CD14-positive monocyte (primary cell): ENCODE measurements around the gene PTPN14. TPM values are rescaled to one million over a fixed set of nuclear protein-coding genes. Genes with fewer than 3 reads are reported as not detected.

Source experiments
- DNase-seq, 3 donors: peaks; one replicate each; pipeline ENCODE4 v3.0.0-alpha.2; 2011 to 2022
- H2AFZ ChIP-seq: 2 replicates; pipeline ENCODE4 v1.6.0; 2012; ENCODE audit warnings: mild to moderate bottlenecking, low read depth, low read length, inconsistent platforms; ENCODE audit not compliant: insufficient read depth, poor library complexity, severe bottlenecking
- H3K27ac ChIP-seq, 2 donors: 1 replicate in 1 of 2; 2 replicates in 1 of 2; pipeline ENCODE4 v1.5.1; 2012 to 2013; ENCODE audit warnings: low read length in 2 of 2, control low read depth in 1 of 2, inconsistent platforms in 1 of 2, low read depth in 1 of 2, mild to moderate bottlenecking in 1 of 2
- H3K27me3 ChIP-seq, 2 donors: one replicate each; pipeline versions ENCODE4 v1.6.0 to v1.6.1; 2011 to 2013; ENCODE audit warnings: low read length in 2 of 2; ENCODE audit not compliant: control insufficient read depth in 2 of 2, insufficient read depth in 2 of 2
- H3K36me3 ChIP-seq, 2 donors: replicated peaks in 1 of 2; 1 replicate in 1 of 2; 2 replicates in 1 of 2; pipeline versions ENCODE4 v1.5.1 to v1.6.1; 2012 to 2013; ENCODE audit warnings: low read length in 2 of 2, control low read depth in 1 of 2, inconsistent platforms in 1 of 2, mild to moderate bottlenecking in 1 of 2; ENCODE audit not compliant: insufficient read depth in 2 of 2, control insufficient read depth in 1 of 2
- H3K4me1 ChIP-seq, 2 donors: 1 replicate in 1 of 2; 2 replicates in 1 of 2; pipeline versions ENCODE4 v1.5.1 to v1.6.1; 2012 to 2013; ENCODE audit warnings: low read length in 2 of 2, control low read depth in 1 of 2, inconsistent platforms in 1 of 2, mild to moderate bottlenecking in 1 of 2, moderate library complexity in 1 of 2; ENCODE audit not compliant: insufficient read depth in 2 of 2, control insufficient read depth in 1 of 2
- H3K4me2 ChIP-seq: replicated peaks from 2 replicates; pipeline ENCODE3; 2012; ENCODE audit warnings: low read length, moderate library complexity, mild to moderate bottlenecking; ENCODE audit not compliant: poor library complexity, severe bottlenecking; ENCODE audit errors: extremely low read depth
- H3K4me3 ChIP-seq, 3 experiments: fragments of 200-600 bp in 1 of 3; sonication (generic) in 1 of 3; replicated peaks in 1 of 3; 1 replicate in 2 of 3; 2 replicates in 1 of 3; pipeline ENCODE4 v1.5.1; 2011 to 2013; ENCODE audit warnings: low read length in 3 of 3, mild to moderate bottlenecking in 3 of 3, control low read depth in 2 of 3, low read depth in 2 of 3, inconsistent platforms in 1 of 3, moderate library complexity in 1 of 3
- H3K79me2 ChIP-seq: 2 replicates; pipeline ENCODE4 v1.6.0; 2012; ENCODE audit warnings: mild to moderate bottlenecking, control low read depth, inconsistent platforms, low read length, moderate library complexity; ENCODE audit not compliant: insufficient read depth
- H3K9ac ChIP-seq: 2 replicates; pipeline ENCODE4 v1.6.0; 2017; ENCODE audit warnings: low read length, mild to moderate bottlenecking; ENCODE audit not compliant: insufficient read depth, poor library complexity, severe bottlenecking
- H3K9me3 ChIP-seq, 2 donors: replicated peaks in 1 of 2; 1 replicate in 1 of 2; 2 replicates in 1 of 2; pipeline versions ENCODE4 v1.5.1 to v1.6.1; 2012 to 2013; ENCODE audit warnings: low read length in 2 of 2, control low read depth in 1 of 2; ENCODE audit not compliant: control insufficient read depth in 1 of 2, insufficient read depth in 1 of 2
- H4K20me1 ChIP-seq: 2 replicates; pipeline ENCODE4 v1.6.0; 2012; ENCODE audit warnings: mild to moderate bottlenecking, low read length, control low read depth, moderate library complexity; ENCODE audit not compliant: insufficient read depth
- H3K27ac Mint-ChIP-seq, 7 donors: one replicate each; pipeline ENCODE4 v1.8.0; 2020; ENCODE audit warnings: mild to moderate bottlenecking in 7 of 7, mixed read lengths in 7 of 7, moderate library complexity in 6 of 7, inconsistent platforms in 2 of 7
- H3K27me3 Mint-ChIP-seq, 3 donors: one replicate each; pipeline ENCODE4 v1.8.0; 2021 to 2022; ENCODE audit warnings: low read depth in 3 of 3, mild to moderate bottlenecking in 3 of 3, mixed read lengths in 3 of 3, moderate library complexity in 3 of 3, inconsistent platforms in 1 of 3
- H3K36me3 Mint-ChIP-seq, 2 donors: one replicate each; pipeline ENCODE4 v1.8.0; 2020; ENCODE audit warnings: mixed read lengths in 2 of 2, inconsistent platforms in 1 of 2, mild to moderate bottlenecking in 1 of 2
- H3K4me1 Mint-ChIP-seq: one replicate; pipeline ENCODE4 v1.8.0; 2020; ENCODE audit warnings: mild to moderate bottlenecking, mixed read lengths
- H3K4me3 Mint-ChIP-seq, 2 donors: one replicate each; pipeline ENCODE4 v1.8.0; 2020; ENCODE audit warnings: mild to moderate bottlenecking in 2 of 2, mixed read lengths in 2 of 2, moderate library complexity in 1 of 2
- H3K9me3 Mint-ChIP-seq, 7 donors: one replicate each; pipeline ENCODE4 v1.8.0; 2020 to 2022; ENCODE audit warnings: mixed read lengths in 7 of 7, mild to moderate bottlenecking in 6 of 7, moderate library complexity in 6 of 7, inconsistent platforms in 2 of 7
- WGBS: methylation state at CpG from one replicate; pipeline ENCODE4 v1.1.5; 2013; ENCODE audit warnings: missing lambda C conversion rate; ENCODE audit not compliant: insufficient coverage; 5-methylcytosine and 5-hydroxymethylcytosine counted together
- intact Hi-C, 2 donors: fragments of 100-400 bp; cut with micrococcal nuclease; formaldehyde crosslinking; loops; one replicate each; pipeline versions ENCODE4 v1.15.0 to v1.15.1; 2023
- polyA plus RNA-seq, 3 donors: library from polyadenylated mRNA; depleted of rRNA in 1 of 3; unstranded in 2 of 3; stranded (reverse) in 1 of 3; fragments of 300-500 nt in 2 of 3; fragments of >200 nt in 1 of 3; fragmentation: Illumina TruSeq in 2 of 3; gene quantifications; 1 replicate in 2 of 3; 2 replicates in 1 of 3; pipeline ENCODE4 v1.2.3, GENCODE V29; 2012 to 2021
- TF ChIP-seq, protein P1 (sequence below): fragments of 200-600 bp; IDR thresholded peaks from one replicate; pipeline ENCODE4 v1.8.0; 2022; ENCODE audit warnings: antibody characterized with exemption, mild to moderate bottlenecking

Gene PTPN14
- polyA plus RNA-seq, 3 donors, result 0.01 TPM; not detected in 1

DNA sequence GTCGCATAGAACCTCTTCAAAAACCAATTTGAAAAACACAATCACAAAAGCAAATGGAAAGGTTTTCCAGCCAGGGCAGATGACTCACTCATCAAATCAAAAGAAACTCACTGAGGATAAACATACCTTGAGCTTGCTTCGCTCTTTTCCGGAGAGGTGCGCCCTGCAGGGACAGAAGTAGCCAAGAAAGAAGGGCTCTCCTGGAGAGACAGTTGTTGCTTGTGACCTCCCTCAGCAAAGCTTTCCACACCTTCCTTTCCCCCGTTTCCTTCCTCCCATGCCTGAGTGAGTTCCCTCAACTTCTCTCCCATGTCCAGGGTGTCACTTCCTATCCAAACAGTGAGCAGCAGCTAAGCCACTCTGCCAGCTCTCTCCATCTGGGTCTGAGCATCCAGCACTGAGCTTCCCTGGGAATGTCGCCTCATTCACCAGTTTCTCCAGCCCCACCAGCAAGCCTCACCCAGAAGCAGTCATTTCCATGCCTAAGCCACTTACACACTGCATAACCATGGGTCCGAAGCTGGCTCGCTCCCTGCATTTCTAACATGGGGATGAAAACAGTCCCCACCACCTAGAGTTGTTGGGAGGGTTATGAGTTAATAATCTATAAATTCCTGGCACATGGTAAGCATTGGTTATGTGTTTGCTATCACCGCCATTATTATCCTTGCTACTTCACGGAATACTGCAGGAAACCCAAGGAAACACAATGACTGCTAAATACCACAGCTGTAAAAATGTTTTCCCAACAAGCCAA, 75.0 kb downstream of the PTPN14 start:
- H3K27ac ChIP-seq, result no peak overlapping the region
- no peak overlapping the region for H2AFZ ChIP-seq
- no peaks in the 10 kb centered on the region for H3K36me3 ChIP-seq
- H3K4me1 ChIP-seq, result no peaks in the 10 kb centered on the region
- H3K79me2 ChIP-seq, result no peaks in the 10 kb centered on the region
- no peak overlapping the region for H3K27ac Mint-ChIP-seq
- no peaks in the 10 kb centered on the region for H4K20me1 ChIP-seq
- no peak overlapping the region for H3K4me3 ChIP-seq
- WGBS, result 96% methylated on average over 5 of the region's 10 CpGs
- DNase-seq, result no peak
- H3K4me1 Mint-ChIP-seq, result no peaks in the 10 kb centered on the region
- intact Hi-C loops, result no loop called here
- peaks cover 3 to 7% (median 6%) of the 10 kb centered on the region in 3 donors for H3K27me3 Mint-ChIP-seq
- no peaks in the 10 kb centered on the region for H3K9me3 Mint-ChIP-seq
- H3K9me3 ChIP-seq, result no peaks in the 10 kb centered on the region
- no peaks in the 10 kb centered on the region for H3K27me3 ChIP-seq
- TF ChIP-seq, protein P1, sequence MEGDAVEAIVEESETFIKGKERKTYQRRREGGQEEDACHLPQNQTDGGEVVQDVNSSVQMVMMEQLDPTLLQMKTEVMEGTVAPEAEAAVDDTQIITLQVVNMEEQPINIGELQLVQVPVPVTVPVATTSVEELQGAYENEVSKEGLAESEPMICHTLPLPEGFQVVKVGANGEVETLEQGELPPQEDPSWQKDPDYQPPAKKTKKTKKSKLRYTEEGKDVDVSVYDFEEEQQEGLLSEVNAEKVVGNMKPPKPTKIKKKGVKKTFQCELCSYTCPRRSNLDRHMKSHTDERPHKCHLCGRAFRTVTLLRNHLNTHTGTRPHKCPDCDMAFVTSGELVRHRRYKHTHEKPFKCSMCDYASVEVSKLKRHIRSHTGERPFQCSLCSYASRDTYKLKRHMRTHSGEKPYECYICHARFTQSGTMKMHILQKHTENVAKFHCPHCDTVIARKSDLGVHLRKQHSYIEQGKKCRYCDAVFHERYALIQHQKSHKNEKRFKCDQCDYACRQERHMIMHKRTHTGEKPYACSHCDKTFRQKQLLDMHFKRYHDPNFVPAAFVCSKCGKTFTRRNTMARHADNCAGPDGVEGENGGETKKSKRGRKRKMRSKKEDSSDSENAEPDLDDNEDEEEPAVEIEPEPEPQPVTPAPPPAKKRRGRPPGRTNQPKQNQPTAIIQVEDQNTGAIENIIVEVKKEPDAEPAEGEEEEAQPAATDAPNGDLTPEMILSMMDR, result no peak
- H3K4me2 ChIP-seq, result no peak overlapping the region
- no peak overlapping the region for H3K4me3 Mint-ChIP-seq
- H3K9ac ChIP-seq, result no peak overlapping the region
- H3K36me3 Mint-ChIP-seq, result no peaks in the 10 kb centered on the region

- H3K27me3 ChIP-seq, result no peaks in the 10 kb centered on the region
- H3K79me2 ChIP-seq, result no peaks in the 10 kb centered on the region
- no peaks in the 10 kb centered on the region for H3K36me3 ChIP-seq
- no peak overlapping the region for H3K4me3 ChIP-seq
- H3K9me3 ChIP-seq, result no peaks in the 10 kb centered on the region
- TF ChIP-seq, protein P1, result no peak
- Mint-ChIP-seq H3K9me3 (no peaks in the 10 kb centered on the region), H3K27ac (no peak overlapping the region), H3K4me3 (no peak overlapping the region), H3K4me1 (no peaks in the 10 kb centered on the region), H3K36me3 (no peaks in the 10 kb centered on the region), H3K27me3 (peaks cover 3 to 6% (median 6%) of the 10 kb centered on the region in 3 donors)
- H3K4me2 ChIP-seq, result no peak overlapping the region
- WGBS, result 100% methylated on average over 1 of the region's 3 CpGs
- DNase-seq, result no peak
- no peaks in the 10 kb centered on the region for H3K4me1 ChIP-seq
- H3K9ac ChIP-seq, result no peak overlapping the region
- H2AFZ ChIP-seq, result no peak overlapping the region
- H3K27ac ChIP-seq, result no peak overlapping the region
- intact Hi-C loops, result no loop called here
- no peaks in the 10 kb centered on the region for H4K20me1 ChIP-seq
Measured at GRCh38 chr1:214475746-214476145, 75.7 kb downstream of the PTPN14 start.
